ENCODE data around the gene IL23R. TPM values are rescaled to one million over a fixed set of nuclear protein-coding genes. Genes with fewer than 3 reads are reported as not detected.

IL23R gene
- total and polyA plus RNA-seq, 2 of the 13 experiments (the other 11 are each of a cell fraction or from before 2014, with no cell fraction given) = not detected

DNA sequence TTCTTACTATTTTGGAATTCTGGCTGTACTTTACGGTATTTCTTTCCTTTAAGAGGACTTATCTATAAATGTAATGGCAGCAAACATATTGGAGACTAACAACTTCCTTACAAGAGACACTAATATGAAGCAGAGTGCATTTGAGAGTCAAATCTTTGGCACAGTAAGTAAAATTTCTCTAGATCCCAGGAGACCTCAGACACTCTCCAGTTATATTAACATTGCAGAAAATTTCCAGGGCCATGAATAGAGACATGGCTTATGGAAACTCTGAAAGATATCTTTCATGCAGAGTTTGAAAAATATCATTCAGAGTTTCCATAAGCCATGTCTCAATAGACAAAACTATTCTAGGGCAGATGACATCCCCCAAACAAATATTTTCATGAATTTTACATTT is 51.2 kb downstream of the IL23R start:
- H3K79me2 ChIP-seq (ENCODE audit: insufficient read depth, low read length) = no peaks in the 10 kb centered on the region
- intact Hi-C loops (cut with micrococcal nuclease; ENCODE audit: unreplicated experiment) (no loop called here), in situ Hi-C loops (cut with HindIII; ENCODE audit: extremely low pct_ligation_motif_present, low pct_unique_long_range_greater_than_20kb) (no loop called here)
- no peaks in the 10 kb centered on the region for H3K36me3 ChIP-seq (replicated peaks in 1 of 2; ENCODE audit: control insufficient read depth in 1 of 2, insufficient read depth in 2 of 2, low read length in 2 of 2)
- no peak overlapping the region for H3K4me3 ChIP-seq (replicated peaks in 1 of 3; ENCODE audit: insufficient read depth in 1 of 3, low read depth in 2 of 3, low read length in 3 of 3)
- ATAC-seq (no peak), DNase-seq (ENCODE audit: low spot score) (no peak), FAIRE-seq (no peak)
- no peaks in the 10 kb centered on the region for H3K4me1 ChIP-seq (ENCODE audit: insufficient read depth, low read length)
- no peaks in the 10 kb centered on the region for H4K20me1 ChIP-seq (ENCODE audit: insufficient read depth, low read length)
- no peaks in the 10 kb centered on the region for H3K27me3 ChIP-seq (ENCODE audit: control insufficient read depth in 1 of 2, insufficient read depth in 2 of 2, low read length in 2 of 2)
- H3K9me3 ChIP-seq (ENCODE audit: low read length) = no peaks in the 10 kb centered on the region
- no TSS peak for BruUV-seq (replicated peaks)
- no peak overlapping the region for H3K9ac ChIP-seq (ENCODE audit: insufficient read depth, low read depth, low read length)
- H2AFZ ChIP-seq (ENCODE audit: low read length) = no peak overlapping the region
- H3K4me2 ChIP-seq (ENCODE audit: low read depth, low read length) = no peak overlapping the region
- WGBS (ENCODE audit: low lambda C conversion rate) = 0% methylated on average over 1 of the region's 1 CpG
- H3K27ac ChIP-seq (ENCODE audit: extremely low read length, insufficient read depth, low read length) = no peak overlapping the region
- ChIA-PET POLR2A (no interaction called here), CTCF (ENCODE audit: low intra/inter-chr PET ratio, low total read pairs) (no interaction called here)
- TF ChIP-seq, protein P1, sequence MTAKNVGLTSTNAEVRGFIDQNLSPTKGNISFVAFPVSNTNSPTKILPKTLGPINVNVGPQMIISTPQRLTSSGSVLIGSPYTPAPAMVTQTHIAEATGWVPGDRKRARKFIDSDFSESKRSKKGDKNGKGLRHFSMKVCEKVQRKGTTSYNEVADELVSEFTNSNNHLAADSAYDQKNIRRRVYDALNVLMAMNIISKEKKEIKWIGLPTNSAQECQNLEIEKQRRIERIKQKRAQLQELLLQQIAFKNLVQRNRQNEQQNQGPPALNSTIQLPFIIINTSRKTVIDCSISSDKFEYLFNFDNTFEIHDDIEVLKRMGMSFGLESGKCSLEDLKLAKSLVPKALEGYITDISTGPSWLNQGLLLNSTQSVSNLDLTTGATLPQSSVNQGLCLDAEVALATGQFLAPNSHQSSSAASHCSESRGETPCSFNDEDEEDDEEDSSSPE (CRISPR knock-in tag; IDR thresholded peaks at IDR 0.05) = no peak
- TF ChIP-seq ZNF10 (CRISPR knock-in tag; IDR thresholded peaks at IDR 0.05; ENCODE audit: borderline replicate concordance, low read depth) = no peak
- no peak for TF ChIP-seq ZNF557 (CRISPR knock-in tag; IDR thresholded peaks at IDR 0.05)
- no peak for TF ChIP-seq ARNT2 (CRISPR knock-in tag; IDR thresholded peaks at IDR 0.05; ENCODE audit: low read depth)
- TF ChIP-seq RFX3 (CRISPR knock-in tag; IDR thresholded peaks at IDR 0.05) = no peak
- TF ChIP-seq, protein P2, sequence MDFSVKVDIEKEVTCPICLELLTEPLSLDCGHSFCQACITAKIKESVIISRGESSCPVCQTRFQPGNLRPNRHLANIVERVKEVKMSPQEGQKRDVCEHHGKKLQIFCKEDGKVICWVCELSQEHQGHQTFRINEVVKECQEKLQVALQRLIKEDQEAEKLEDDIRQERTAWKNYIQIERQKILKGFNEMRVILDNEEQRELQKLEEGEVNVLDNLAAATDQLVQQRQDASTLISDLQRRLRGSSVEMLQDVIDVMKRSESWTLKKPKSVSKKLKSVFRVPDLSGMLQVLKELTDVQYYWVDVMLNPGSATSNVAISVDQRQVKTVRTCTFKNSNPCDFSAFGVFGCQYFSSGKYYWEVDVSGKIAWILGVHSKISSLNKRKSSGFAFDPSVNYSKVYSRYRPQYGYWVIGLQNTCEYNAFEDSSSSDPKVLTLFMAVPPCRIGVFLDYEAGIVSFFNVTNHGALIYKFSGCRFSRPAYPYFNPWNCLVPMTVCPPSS (IDR thresholded peaks at IDR 0.05) = no peak
- no peak for TF ChIP-seq MIER2 (CRISPR knock-in tag; IDR thresholded peaks at IDR 0.05)
- TF ChIP-seq, protein P3, sequence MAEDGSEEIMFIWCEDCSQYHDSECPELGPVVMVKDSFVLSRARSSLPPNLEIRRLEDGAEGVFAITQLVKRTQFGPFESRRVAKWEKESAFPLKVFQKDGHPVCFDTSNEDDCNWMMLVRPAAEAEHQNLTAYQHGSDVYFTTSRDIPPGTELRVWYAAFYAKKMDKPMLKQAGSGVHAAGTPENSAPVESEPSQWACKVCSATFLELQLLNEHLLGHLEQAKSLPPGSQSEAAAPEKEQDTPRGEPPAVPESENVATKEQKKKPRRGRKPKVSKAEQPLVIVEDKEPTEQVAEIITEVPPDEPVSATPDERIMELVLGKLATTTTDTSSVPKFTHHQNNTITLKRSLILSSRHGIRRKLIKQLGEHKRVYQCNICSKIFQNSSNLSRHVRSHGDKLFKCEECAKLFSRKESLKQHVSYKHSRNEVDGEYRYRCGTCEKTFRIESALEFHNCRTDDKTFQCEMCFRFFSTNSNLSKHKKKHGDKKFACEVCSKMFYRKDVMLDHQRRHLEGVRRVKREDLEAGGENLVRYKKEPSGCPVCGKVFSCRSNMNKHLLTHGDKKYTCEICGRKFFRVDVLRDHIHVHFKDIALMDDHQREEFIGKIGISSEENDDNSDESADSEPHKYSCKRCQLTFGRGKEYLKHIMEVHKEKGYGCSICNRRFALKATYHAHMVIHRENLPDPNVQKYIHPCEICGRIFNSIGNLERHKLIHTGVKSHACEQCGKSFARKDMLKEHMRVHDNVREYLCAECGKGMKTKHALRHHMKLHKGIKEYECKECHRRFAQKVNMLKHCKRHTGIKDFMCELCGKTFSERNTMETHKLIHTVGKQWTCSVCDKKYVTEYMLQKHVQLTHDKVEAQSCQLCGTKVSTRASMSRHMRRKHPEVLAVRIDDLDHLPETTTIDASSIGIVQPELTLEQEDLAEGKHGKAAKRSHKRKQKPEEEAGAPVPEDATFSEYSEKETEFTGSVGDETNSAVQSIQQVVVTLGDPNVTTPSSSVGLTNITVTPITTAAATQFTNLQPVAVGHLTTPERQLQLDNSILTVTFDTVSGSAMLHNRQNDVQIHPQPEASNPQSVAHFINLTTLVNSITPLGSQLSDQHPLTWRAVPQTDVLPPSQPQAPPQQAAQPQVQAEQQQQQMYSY (CRISPR knock-in tag; IDR thresholded peaks at IDR 0.05) = no peak
- TF ChIP-seq ZNF883 (CRISPR knock-in tag; IDR thresholded peaks at IDR 0.05; ENCODE audit: not compliant biosample characterization) = no peak
- no peak for TF ChIP-seq FOXA1 (IDR thresholded peaks at IDR 0.05)
- no peak for TF ChIP-seq FOXA1 (CRISPR knock-in tag; IDR thresholded peaks at IDR 0.05)
- TF ChIP-seq, protein P4, sequence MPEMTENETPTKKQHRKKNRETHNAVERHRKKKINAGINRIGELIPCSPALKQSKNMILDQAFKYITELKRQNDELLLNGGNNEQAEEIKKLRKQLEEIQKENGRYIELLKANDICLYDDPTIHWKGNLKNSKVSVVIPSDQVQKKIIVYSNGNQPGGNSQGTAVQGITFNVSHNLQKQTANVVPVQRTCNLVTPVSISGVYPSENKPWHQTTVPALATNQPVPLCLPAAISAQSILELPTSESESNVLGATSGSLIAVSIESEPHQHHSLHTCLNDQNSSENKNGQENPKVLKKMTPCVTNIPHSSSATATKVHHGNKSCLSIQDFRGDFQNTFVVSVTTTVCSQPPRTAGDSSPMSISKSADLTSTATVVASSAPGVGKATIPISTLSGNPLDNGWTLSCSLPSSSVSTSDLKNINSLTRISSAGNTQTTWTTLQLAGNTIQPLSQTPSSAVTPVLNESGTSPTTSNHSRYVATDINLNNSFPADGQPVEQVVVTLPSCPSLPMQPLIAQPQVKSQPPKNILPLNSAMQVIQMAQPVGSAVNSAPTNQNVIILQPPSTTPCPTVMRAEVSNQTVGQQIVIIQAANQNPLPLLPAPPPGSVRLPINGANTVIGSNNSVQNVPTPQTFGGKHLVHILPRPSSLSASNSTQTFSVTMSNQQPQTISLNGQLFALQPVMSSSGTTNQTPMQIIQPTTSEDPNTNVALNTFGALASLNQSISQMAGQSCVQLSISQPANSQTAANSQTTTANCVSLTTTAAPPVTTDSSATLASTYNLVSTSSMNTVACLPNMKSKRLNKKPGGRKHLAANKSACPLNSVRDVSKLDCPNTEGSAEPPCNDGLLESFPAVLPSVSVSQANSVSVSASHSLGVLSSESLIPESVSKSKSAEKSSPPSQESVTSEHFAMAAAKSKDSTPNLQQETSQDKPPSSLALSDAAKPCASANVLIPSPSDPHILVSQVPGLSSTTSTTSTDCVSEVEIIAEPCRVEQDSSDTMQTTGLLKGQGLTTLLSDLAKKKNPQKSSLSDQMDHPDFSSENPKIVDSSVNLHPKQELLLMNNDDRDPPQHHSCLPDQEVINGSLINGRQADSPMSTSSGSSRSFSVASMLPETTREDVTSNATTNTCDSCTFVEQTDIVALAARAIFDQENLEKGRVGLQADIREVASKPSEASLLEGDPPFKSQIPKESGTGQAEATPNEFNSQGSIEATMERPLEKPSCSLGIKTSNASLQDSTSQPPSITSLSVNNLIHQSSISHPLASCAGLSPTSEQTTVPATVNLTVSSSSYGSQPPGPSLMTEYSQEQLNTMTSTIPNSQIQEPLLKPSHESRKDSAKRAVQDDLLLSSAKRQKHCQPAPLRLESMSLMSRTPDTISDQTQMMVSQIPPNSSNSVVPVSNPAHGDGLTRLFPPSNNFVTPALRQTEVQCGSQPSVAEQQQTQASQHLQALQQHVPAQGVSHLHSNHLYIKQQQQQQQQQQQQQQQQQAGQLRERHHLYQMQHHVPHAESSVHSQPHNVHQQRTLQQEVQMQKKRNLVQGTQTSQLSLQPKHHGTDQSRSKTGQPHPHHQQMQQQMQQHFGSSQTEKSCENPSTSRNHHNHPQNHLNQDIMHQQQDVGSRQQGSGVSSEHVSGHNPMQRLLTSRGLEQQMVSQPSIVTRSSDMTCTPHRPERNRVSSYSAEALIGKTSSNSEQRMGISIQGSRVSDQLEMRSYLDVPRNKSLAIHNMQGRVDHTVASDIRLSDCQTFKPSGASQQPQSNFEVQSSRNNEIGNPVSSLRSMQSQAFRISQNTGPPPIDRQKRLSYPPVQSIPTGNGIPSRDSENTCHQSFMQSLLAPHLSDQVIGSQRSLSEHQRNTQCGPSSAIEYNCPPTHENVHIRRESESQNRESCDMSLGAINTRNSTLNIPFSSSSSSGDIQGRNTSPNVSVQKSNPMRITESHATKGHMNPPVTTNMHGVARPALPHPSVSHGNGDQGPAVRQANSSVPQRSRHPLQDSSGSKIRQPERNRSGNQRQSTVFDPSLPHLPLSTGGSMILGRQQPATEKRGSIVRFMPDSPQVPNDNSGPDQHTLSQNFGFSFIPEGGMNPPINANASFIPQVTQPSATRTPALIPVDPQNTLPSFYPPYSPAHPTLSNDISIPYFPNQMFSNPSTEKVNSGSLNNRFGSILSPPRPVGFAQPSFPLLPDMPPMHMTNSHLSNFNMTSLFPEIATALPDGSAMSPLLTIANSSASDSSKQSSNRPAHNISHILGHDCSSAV (CRISPR knock-in tag; IDR thresholded peaks at IDR 0.05; ENCODE audit: borderline replicate concordance) = no peak
